ENCODE measurements around the gene C6orf120.

Gene C6orf120

DNA sequence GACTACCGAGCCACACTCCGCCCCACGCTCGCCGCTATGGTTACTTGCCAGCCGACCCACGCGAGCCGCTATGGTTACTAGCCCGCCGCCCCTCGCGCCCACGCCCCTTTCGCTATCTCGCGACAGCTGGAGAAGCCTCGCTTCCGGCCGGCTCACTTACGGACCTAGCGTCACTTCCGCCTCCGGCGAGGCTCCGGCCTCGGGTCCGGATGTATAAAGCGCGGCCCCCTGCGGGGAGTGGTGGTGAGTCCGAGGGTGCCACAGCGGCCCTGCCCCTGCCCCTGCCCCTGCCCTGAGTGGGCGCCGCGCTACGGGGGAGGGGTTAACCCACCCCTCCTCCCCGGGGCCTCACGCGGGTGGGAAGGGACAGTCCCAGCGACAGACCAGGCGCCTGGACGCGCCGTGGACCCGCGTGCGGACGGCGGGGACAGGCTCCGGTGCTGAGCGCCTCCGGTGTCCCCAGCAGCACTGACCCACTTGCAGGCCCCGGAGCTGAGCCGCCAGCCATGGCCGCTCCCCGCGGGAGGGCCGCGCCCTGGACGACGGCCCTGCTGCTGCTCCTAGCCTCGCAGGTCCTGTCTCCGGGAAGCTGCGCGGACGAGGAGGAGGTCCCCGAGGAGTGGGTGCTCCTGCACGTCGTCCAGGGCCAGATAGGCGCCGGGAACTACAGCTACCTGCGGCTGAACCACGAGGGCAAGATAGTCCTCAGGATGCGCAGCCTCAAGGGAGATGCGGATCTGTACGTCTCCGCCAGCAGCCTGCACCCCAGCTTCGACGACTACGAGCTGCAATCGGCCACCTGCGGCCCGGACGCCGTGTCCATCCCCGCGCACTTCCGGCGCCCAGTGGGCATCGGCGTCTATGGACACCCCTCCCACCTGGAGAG, at the start of gene C6orf120, which contains the start of gene WDR27:
TSS of gene C6orf120 (plus strand) at position 173 of the 886 bp plus-strand sequence. CDS start at position 507, 334 bp downstream.
TSS of gene WDR27 (minus strand) at position 76 of the 886 bp plus-strand sequence. CDS start 13,024 bp downstream, outside the sequence.
- DNase-seq = peak; percentile 54 to 97 (median 91)

DNA sequence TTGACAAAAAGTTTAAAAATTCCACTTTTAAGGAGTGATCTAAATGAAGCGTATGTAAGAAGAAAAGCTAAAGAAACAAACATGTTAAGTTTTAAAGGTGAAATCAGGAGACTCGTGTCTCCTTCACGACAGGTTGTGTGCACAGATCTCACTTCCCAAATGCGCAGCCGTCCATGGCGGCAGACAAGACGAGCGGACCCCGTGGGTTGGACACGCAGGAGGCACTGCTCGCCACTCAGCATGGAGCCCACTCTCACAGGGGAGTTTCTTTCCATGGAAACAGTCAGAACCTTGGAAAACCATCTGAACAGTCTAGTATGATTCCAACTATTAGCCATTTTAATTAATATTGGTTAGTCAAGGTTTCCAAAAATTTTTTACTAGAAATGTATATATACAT, 49.0 kb upstream of the C6orf120 start:
- DNase-seq = no peak

DNA sequence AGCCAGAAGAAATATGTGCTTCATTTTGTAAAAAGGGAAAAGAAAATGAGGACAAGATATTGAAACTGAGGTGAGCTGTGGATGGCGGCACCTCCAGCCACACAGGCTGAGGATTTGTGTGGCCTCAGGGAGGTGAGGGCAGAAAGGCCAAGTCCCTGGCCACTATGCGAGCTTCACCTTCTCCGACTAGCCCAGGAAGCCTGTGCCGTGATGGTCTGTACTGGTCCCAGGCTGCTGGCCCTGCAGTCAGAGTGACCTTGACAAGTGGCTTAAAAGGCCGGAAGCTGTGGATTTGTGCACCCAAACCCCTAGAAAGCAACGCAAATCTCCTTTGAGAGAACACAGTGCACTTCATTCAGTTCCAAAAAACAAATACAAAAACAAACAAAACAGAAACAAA, 48.2 kb upstream of the C6orf120 start:
- no peak for DNase-seq

DNA sequence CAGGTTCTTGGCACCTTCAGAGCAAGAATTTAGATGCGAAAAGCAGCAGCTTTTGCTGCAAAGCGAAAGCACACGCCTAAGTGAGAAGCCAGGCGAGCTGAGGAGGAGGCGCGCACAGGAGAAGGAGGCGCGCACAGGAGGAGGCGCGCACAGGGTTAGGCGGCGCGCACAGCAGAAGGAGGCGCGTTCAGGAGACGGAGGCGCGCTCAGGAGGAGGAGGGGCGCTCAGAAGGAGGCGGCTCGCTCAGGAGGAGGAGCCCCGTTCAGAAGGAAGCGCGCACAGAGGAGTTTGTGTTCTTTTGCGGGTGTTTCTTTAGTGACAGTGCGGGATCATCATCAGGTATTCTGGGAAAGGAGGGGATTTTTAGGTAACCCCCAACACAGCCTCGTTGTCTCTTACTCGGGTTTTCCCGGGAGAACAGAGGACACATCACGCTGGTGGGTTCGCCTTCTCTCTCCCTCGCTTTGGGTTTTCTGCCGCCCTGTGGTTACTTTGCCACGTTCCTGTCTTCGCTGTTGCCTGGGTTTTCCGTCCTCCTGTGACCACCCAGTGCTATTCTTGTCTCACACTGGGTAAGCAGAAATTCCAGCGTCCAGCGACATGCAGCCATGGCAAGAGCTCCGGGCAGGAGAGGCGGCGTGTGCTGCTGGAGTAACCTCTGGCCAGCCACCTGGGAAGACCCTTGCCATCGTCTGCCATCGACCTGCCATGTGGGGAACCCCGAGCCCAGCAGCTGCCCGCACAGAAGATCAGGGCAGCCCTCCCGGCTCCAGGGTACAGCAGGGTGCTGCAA, 47.1 kb upstream of the C6orf120 start:
- peak in 39 of 51 donors; percentile 10 to 72 (median 42) for DNase-seq

DNA sequence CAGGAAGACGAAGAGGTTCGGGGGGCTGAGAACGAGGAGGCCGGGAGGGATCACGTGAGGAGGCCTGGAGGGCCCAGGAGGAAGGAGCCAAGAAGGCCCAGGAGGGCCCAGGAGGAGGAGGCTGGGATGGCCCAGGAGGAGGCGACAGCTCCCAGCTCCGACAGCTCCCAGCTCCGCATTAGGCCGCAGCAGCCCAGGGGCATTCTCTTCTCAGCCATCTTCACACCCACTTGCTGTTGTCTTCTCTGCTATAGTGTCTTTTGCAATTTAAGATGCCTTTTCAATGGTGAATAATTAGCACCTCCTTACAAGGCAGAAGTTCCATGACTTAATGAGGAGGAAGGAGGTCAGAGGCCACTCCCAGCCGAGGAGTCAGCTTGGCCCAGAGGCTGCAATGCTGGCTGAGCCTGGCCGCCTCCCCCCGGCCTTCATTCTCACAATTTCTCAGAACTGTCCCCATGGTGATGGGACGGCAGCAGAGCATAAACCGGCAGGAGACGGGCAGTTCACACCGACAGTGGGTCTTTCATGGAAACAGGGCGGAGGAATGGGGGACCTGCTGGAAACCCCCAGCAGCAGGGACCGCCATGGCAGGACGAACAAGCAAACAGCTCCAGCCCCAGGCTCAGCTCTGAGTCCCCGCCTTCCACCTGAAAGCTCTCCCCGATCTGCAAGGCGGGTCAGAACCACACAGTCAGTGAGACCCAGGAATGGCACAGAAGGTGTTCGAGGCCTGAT, 45.2 kb upstream of the C6orf120 start:
- no peak for DNase-seq

DNA sequence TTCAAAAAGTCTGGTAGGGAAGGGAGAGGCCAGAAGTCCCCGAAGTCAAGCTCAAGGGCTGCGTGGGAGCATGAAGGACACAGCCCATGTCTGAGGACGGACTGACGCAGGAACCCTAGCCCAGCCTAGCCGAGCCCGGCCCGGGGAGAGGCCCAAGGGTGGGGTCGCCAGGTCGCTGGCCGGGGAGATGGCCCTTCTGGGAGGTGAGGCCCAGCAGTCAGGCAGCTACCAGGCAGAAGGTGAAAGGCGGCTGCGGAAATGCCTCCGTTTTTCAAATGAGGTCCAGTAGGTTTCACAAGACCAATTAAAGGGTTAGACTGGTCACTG, 44.7 kb upstream of the C6orf120 start:
- DNase-seq = no peak

DNA sequence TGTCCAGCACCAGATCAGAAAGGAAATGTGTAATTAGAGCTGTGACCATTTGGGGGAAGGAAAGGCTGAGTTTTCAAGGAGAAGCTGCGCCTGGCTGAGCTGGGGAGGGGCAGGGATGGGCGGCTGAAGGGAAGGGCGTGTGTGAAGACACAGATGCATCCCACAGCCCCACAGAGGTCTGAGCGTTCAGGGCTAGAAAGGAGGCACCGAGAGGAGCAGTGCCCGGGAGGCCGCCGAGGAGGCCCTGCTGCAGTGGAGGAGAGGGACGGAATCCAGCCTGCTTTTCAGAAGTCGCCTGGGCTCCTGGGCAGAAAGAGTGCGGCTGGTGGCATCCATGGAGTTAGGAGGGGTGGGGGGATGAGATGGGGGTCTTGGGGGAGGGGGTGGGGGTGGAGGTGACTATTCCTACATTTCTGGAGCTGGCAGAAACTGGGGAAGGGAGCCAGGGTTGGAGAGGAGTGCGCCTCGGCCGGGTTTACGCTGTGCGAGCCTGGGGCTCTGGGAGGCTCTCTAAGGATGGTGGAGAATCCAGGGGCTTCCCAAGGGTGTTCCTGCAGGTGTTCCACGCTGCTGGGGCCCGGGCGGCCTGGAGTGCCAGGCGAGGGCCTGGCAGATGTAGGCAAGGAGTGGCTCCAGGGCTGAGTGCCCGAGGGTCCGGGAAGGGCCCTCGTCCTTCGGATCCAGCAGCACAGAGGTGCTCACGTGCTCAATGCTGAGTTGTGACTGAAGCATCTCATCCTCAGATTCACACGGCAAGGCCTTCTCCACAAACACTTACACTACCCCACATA, 41.9 kb upstream of the C6orf120 start:
- no peak for DNase-seq

DNA sequence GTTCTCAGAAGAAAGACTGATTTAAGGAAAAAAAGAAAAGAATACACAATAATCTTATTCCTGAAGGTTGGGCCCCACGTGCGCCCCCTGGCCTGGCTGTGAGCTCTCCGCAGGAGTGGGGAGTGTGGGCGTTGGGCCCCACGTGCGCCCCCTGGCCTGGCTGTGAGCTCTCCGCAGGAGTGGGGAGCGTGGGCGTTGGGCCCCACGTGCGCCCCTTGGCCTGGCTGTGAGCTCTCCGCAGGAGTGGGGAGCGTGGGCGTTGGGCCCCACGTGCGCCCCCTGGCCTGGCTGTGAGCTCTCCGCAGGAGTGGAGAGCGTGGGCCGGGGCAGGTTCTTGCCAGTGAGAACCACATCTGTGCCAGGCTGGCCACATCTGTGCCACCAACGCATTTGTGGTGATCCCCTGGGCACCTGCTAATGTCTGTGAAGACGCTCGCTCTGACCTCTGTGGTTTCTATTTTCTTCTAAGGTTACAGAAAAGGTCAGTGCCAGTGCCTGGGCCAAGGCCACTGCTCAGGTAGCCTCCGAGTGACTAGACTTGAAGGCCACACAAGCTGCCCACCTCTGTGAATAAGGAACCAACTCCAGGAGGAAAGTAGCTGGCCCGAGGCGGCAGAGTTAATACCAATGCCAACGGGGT, 41.1 kb upstream of the C6orf120 start:
- DNase-seq = no peak

DNA sequence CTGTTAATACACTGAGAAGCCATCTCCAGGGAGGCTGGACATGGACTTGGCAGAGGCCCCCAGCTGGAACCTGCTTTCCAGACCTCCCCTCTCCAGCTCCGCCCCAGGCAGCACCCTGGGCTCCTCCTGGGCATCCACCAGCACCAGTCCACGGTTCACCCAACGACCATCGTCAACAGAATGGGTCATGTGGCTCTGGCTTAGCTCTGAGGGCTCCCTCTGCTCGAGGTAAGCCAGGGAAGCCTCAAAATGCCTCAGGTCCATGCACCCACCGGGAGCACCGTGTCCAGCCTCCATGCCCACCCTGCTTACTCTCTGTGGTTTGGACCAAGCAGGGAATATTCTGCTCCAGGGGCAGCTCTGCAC, 40.6 kb upstream of the C6orf120 start:
- DNase-seq = no peak

DNA sequence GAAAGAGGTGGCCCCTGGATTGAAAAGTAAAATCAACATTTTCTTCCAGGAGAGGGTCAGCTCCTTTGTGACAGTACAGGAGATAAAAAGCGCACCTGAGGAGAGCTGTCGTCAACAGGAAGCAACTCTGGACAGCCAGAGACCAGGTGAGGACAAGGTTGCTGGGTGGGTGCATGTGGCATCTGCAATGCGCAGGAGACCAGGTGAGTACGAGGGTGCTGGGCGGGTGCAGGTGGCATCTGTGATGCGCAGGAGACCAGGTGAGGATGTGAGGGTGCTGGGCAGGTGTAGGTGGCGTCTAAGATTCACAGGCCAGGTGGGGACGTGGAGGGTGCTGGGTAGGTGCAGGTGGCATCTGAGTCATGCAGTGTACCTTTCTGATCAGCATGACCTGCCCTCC, 38.5 kb upstream of the C6orf120 start:
- no peak for DNase-seq

DNA sequence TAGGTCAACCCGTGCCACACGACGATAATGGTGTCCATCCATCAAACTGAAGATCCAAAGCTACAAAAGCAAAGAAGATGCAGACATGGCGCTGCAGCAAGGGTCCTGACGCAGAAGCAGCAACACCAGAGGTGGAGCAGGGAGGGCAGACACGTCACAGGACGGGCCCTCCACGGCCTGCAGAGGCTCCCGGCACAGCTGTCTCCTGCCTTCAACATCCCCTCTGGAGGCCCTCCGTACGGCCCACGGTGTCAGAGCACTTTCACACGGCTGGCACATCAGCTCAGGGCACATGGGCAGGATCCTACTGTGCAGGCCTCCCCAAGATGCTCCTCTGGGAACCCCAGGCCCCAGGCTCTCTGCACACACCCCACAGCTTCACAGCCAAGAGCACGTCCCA, 37.7 kb upstream of the C6orf120 start:
- DNase-seq = no peak

DNA sequence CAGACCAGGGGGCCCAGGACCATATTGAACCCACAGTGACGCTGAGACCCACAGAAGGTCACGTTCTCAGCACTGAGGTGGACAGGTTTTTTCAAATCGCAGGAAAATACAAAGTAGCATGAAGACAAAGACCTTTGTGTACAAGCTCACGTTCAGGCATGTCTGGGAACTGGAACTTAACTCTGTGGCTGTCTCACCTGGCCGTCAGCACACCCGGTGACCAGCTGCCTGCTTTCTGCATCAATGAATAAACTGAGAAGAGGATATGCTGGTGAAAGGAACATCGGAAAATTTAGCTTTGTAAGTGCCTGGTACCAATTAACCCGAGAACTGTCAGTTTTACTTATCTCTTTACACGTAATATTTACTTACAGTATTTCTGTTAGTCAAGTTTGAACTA, 36.6 kb upstream of the C6orf120 start:
- DNase-seq = no peak

DNA sequence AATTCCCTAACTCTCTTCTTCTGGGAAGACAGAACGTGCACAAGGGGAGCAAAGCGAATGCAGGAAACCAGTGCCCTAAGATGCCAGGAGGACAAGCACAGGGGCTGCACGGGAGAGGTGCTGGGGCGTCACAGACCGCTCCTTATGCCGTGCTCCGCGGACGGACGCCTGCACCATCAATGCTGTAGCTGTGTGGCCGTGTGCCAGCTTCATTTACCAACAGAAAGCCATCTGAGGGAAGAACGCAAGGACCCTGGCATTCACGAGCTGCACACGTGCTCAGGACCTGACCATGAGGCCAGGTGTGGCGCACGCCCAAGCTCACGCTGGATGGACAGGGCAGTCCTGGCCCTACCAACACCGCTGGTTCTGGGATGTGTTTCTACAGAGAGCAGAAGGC, 35.5 kb upstream of the C6orf120 start:
- no peak for DNase-seq

DNA sequence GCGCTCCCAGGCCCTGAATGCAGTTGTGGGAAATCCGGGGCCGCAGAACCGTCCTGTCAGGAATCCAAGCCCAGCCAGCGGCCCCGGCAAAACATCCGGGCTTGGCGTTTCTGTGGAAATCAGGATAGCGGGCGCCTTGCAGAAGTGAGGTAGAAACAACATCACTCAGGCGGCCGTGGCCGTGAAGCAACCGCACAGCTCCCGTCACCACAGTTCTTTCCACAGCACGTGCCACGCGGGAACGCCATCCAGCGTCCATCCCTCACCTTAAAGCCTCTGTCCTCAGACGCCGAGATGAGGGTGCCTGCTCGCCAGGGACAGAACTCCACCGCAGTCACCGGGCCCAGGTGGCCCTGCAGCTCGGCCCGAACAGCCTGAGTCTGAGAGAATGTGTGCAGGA, 34.2 kb upstream of the C6orf120 start:
- no peak for DNase-seq

DNA sequence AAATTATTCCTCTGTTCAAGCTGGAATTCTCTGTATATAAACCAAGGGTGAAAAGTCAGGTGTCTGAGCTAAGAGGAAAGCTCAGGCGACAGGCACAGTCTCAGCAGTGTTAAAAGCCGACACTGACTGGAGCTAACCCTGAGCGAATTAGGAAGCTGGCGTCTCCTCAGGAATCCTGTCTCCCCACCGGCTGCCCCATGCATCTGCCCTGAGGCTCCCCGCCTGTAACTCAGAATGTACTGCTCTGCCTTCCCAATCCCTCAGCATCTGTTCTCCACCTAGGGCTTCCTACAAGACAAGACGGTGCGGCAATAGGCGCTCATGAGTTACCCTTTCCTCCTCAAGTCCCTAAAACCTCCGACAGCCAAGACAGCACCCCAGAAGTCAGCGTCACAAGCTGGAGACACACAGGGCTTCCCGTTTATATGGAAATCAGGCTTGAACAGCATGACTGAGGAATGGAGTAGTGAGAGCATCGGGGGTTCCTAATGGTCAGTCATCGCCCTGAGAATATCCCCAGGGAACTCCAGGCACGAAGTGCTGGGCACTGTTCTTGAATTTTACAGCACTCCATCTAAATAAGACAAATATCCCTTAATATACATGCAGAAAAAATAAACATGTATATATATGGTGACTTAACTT, 33.6 kb upstream of the C6orf120 start:
- DNase-seq = no peak

DNA sequence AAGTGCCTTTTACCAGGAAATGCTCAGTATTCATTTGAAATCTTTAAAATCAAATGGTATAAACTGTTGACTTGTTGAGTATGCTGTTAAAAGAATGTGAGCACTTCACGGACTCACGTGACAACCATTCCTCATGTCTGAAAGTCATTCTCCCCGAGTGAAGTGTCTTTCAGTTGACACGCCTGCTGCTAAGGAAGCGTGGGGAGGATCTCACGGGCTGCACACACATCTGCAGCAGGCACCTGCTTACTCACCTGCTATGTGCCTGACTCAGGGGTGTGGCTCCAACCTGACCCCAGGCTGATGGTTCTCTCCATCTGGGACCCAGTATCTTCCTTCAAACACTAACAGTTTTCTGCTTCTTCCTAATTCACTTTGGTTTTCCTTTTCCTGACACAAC, 32.8 kb upstream of the C6orf120 start:
- DNase-seq = no peak

DNA sequence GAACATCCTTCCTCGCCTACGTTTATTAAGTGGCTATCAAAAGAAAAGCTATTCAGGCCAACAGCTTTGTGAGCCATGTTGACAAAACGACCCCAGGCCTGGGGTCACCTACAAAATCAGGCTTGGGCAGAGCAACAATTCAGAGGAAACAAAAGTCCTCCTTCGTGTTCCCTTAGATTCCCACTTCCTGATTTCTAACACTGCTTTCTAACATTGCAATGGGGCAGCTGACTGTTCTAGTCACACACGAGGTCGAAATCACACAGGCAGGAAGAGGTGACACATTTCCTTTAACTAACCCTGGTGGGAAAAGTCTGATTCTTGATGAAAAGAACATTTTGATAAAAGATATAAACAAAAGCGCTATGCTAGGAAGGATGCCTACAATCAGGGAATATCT, 32.0 kb upstream of the C6orf120 start:
- DNase-seq = no peak

DNA sequence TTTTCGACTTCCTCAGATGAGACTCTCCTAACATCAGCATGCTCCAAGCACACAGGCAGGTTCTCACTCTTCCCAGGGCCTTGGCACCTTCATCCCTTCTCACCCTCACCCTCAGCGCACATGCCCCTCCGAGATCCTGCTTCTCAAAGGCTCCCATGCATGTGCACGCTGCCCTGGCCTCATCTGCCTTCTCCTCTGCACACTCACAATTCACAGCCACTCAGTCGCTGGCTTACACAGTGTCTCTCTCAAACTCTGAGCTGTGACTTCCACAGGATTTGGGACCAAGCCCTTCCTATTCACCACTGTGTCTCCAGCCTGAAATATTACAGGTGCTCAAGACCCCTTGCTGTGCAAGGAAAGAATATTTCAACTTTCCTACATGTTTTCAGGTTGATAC, 30.4 kb upstream of the C6orf120 start:
- DNase-seq = no peak

DNA sequence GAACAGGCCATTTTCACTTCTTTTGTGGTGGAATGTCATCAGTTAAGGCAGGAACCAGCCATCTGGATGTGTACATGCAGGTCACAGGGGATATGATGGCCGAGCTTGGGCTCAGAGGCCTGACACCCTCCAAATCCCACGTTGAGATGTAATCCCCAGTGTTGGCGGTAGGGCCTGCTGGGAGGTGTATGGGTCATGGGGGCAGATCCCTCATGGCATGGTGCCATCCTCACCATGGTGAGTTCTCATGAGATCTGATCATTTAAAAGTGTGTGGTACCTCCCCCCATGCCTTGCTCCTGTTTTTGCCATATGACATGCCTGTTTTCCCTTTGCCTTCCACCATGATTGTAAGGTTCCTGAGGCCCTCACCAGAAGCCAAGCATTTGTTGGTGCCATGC, 26.9 kb upstream of the C6orf120 start:
- DNase-seq = no peak

DNA sequence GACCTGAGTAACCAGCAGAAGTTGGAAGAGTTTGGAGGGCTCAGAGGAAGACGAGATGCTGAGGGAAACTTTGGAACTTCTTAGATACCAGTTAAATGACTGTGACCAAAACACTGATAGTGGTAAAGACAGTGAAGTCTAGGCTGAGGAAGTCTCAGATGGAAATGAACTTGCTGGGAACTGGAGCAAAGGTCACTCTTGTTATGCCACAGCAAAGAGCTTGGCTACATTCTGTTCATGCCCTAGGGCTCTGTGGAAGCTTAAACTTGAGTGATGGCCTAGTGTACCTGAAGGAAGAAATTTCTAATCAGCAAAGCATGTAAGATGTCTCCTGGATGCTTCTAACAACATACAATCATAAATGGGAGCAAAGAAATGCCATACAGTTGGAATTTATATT, 24.8 kb upstream of the C6orf120 start:
- no peak for DNase-seq

Measured in hypothalamus (tissue), 51 donors.